ENCODE results near the gene CISH.
A peak's percentile ranks its signal among the peaks of the same experiment; 100 is the strongest.

GRCh38 chr3:50616770-50617095 is 5.2 kb upstream of the CISH start:
- TF ChIP-seq CTCF (IDR thresholded peaks at IDR 0.05) (no peak), EP300 (IDR thresholded peaks at IDR 0.05) (no peak), POLR2A (IDR thresholded peaks at IDR 0.05) (peak; percentile 51)

All from ovary (tissue), 3 donors.